Central memory CD8-positive, alpha-beta T cell (primary cell): Measurements from ENCODE around the gene EFCAB13.
"Not testable (repeated sequence)": the region's sequence is repeated elsewhere in the genome, so short reads cannot be mapped to it uniquely, and the experiment has no call there.

Experiments used
- ATAC-seq: fragments of 150-1000 bp; cut with Tn5 transposase; replicated peaks from 2 replicates; pipeline ENCODE4 v1.10.0; 2022; ENCODE audit warnings: mild to moderate bottlenecking, moderate FRiP score, moderate number of reproducible peaks; ENCODE audit not compliant: poor library complexity, severe bottlenecking; ENCODE audit errors: extremely low read depth
- DNase-seq, 2 donors: peaks; one replicate each; pipeline ENCODE4 v3.0.0; 2021; ENCODE audit warnings: low spot score in 2 of 2
- H3K27ac Mint-ChIP-seq: one replicate; pipeline ENCODE4 v1.8.0; 2022; ENCODE audit warnings: low read depth, mild to moderate bottlenecking, moderate library complexity, mixed read lengths
- H3K27me3 Mint-ChIP-seq: one replicate; pipeline ENCODE4 v1.8.0; 2022; ENCODE audit warnings: mixed read lengths
- H3K36me3 Mint-ChIP-seq: one replicate; pipeline ENCODE4 v1.8.0; 2022; ENCODE audit warnings: mild to moderate bottlenecking, moderate library complexity, mixed read lengths; ENCODE audit not compliant: insufficient read depth
- H3K4me1 Mint-ChIP-seq: one replicate; pipeline ENCODE4 v1.8.0; 2022; ENCODE audit warnings: mixed read lengths
- H3K4me3 Mint-ChIP-seq: one replicate; pipeline ENCODE4 v1.8.0; 2022; ENCODE audit warnings: mild to moderate bottlenecking, moderate library complexity, mixed read lengths
- H3K9me3 Mint-ChIP-seq: one replicate; pipeline ENCODE4 v1.8.0; 2022; ENCODE audit warnings: mixed read lengths

EFCAB13 gene

DNA sequence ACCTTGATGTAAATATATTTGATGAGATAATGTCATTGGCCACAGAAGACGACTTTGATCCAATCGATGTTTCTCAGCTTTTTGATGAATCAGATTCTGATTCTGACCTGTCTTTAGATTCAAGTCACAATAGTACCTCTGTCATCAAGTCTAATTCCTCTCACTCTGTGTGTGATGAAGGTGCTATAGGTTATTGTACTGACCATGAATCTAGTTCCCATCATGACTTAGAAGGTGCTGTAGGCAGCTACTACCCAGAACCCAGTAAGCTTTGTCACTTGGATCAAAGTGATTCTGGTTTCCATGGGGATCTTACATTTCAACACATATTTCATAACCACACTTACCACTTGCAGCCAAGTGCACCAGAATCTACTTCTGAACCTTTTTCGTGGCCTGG is 101.5 kb downstream of the EFCAB13 start:
- H3K4me1 Mint-ChIP-seq, H3K27ac Mint-ChIP-seq, H3K4me3 Mint-ChIP-seq, H3K36me3 Mint-ChIP-seq, ATAC-seq, H3K27me3 Mint-ChIP-seq, H3K9me3 Mint-ChIP-seq, DNase-seq: not testable (repeated sequence)

DNA sequence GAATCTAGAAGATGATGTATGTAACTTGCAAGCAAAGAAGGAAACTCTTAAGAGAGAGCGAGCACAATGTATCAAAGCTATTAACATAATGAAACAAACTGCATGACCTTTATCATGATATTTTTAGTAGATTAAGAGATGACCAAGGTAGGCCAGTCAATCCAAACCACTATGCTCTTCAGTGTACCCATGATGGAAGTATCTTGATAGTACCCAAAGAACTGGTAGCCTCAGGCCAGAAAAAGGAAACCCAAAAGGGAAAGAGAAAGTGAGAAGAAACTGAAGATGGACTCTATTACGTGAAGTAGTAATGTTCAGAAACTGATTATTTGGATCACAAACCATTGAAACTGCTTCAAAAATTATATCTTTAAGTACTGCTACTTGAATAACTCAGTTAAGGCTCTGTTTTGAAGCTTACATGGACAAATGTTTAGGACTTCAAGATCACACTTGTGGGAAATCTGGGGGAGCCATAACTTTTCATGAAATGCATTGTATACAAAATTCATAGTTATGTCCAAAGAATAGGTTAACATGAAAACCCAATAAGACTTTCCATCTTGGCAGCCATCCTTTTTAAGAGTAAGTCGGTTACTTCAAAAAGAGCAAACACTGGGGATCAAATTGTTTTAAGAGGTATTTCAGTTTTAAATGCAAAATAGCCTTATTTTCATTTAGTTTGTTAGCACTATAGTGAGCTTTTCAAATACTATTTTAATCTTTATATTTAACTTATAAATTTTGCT is 102.3 kb downstream of the EFCAB13 start:
- not testable (repeated sequence) for H3K36me3 Mint-ChIP-seq

DNA sequence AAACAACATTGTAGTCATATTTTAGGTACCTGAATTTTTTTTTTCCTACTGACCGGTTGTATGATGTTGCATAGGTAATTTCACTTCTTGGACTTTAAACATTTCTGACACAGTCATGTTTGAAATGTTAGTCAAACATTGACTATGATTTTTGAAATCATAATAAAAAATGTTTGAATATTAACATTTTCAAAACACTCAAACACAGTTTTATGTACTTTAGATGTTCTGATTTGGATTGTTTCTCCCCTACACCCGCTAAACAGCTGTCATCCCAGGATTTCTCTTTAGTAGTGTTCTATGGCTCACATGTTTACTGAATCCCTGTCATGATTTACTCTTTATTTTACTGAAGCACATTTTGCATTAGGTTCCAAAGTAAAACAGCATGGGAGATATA is 104.2 kb downstream of the EFCAB13 start:
- no peaks in the 10 kb centered on the region for H3K9me3 Mint-ChIP-seq
- H3K27me3 Mint-ChIP-seq, result no peaks in the 10 kb centered on the region
- ATAC-seq, result no peak
- no peaks in the 10 kb centered on the region for H3K4me1 Mint-ChIP-seq
- no peaks in the 10 kb centered on the region for H3K36me3 Mint-ChIP-seq
- H3K4me3 Mint-ChIP-seq, result no peak overlapping the region
- no peak for DNase-seq
- no peak overlapping the region for H3K27ac Mint-ChIP-seq

More for the DNA sequence above, 102.3 kb downstream of the EFCAB13 start:
- H3K27me3 Mint-ChIP-seq, H3K9me3 Mint-ChIP-seq, H3K4me1 Mint-ChIP-seq, H3K27ac Mint-ChIP-seq, H3K4me3 Mint-ChIP-seq, DNase-seq, ATAC-seq: not testable (repeated sequence)

DNA sequence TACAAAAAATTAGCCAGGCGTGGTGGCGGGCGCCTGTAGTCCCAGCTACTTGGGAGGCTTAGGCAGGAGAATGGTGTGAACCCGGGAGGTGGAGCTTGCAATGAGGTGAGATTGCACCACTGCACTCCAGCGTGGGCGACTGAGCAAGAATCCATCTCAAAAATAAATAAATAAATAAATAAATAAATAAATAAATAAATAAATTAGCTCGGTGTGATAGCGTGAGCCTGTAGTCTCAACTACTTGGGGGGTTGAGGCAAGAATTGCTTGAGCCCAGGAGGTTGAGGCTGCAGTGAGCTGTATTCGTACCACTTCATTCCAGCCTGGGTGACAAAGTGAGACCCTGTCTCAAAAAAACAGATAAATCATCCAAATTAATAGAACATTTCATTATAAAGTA is 108.5 kb downstream of the EFCAB13 start:
- not testable (repeated sequence) for ATAC-seq, H3K4me3 Mint-ChIP-seq, H3K27ac Mint-ChIP-seq, DNase-seq, H3K36me3 Mint-ChIP-seq, H3K4me1 Mint-ChIP-seq, H3K27me3 Mint-ChIP-seq
- peaks cover 12% of the 10 kb centered on the region for H3K9me3 Mint-ChIP-seq

DNA sequence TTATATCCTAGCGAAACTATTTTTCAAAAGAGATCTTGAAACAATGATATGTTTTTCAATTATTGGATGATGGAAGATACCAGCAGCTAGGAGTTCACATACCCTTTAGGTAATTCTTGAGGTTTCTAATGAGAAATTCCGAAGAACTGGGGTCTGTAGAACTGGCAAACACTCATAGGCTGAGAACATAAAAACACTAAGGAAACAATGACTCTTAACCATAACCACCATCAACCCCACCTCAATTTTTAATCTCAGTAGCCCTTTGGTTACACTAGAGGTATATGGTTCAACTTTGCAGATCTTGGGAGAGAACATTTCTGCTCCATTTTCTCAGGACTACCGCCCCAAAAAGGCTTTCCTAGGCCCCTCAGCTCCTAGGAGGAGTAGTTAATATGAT is 141.4 kb downstream of the EFCAB13 start:
- Mint-ChIP-seq H3K27ac (no peak overlapping the region), H3K27me3 (no peaks in the 10 kb centered on the region), H3K36me3 (peaks cover 5% of the 10 kb centered on the region), H3K9me3 (no peaks in the 10 kb centered on the region), H3K4me1 (no peaks in the 10 kb centered on the region), H3K4me3 (no peak overlapping the region)
- no peak for DNase-seq
- no peak for ATAC-seq

DNA sequence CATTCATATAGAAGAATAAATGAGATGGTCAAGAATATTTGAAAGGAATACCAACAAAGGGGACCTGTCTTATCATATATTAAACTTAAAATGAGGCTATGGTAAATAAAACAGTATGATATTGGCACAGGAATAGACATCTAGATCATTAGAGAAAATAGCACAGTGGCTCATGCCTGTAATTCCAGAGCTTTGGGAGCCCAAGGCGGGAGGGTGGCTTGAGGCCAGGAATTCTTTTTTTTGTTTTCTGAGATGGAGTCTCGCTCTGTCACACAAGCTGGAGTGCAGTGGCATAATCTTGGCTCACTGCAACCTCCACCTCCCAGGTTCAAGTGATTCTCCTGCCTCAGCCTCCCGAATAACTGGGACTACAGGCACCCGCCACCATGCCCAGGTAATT is 143.2 kb downstream of the EFCAB13 start:
- DNase-seq, H3K27ac Mint-ChIP-seq, H3K36me3 Mint-ChIP-seq, H3K4me3 Mint-ChIP-seq, H3K4me1 Mint-ChIP-seq, H3K9me3 Mint-ChIP-seq, H3K27me3 Mint-ChIP-seq, ATAC-seq: not testable (repeated sequence)

DNA sequence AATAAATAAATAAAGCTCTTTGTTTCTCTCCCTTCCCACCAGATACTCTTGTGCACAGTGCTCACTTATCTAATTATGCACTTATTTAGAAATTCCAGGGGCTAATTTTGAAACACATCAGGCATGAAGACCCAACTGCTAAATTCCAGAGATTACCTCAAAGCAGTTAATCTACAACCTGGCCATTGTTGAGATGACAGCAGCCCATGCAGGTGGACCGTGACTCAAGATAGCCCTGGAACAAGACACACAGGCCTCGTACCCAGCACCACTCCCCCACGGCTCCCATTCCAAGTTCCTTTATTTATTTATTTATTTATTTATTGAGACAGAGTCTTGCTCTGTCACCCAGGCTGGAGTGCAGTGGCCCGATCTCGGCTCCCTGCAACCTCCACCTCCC is 147.1 kb downstream of the EFCAB13 start:
- H3K27ac Mint-ChIP-seq, result no peak overlapping the region
- H3K4me3 Mint-ChIP-seq, result no peak overlapping the region
- ATAC-seq, result no peak
- H3K4me1 Mint-ChIP-seq, result no peaks in the 10 kb centered on the region
- peaks cover 11% of the 10 kb centered on the region for H3K36me3 Mint-ChIP-seq
- H3K27me3 Mint-ChIP-seq, result no peaks in the 10 kb centered on the region
- no peaks in the 10 kb centered on the region for H3K9me3 Mint-ChIP-seq
- no peak for DNase-seq

DNA sequence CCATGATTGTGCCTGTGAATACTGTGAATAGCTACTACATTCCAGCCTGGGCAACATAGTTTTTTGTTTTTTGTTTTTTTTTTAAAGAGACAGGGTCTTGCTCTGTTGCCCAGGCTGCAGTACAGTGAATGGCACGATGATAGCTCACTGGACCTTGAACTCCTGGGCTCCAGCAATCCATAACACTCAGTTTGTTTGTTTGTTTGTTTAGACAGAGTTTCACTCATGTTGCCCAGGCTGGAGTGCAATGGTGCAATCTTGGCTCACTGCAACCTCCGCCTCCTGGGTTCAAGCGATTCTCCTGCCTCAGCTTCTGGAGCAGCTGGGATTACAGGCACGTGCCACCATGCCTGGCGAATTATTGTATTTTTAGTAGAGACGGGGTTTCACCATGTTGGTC is 148.3 kb downstream of the EFCAB13 start:
- H3K27ac Mint-ChIP-seq, H3K9me3 Mint-ChIP-seq, H3K27me3 Mint-ChIP-seq, H3K4me3 Mint-ChIP-seq, ATAC-seq, H3K4me1 Mint-ChIP-seq, DNase-seq: not testable (repeated sequence)
- H3K36me3 Mint-ChIP-seq, result peaks cover 11% of the 10 kb centered on the region
